ENCODE results near the gene HOXA9.

- TF ChIP-seq POLR2A (IDR thresholded peaks at IDR 0.05; ENCODE audit: low read depth, low read length) (no peak), TAF1 (IDR thresholded peaks at IDR 0.05; ENCODE audit: borderline replicate concordance, low read depth, low read length) (no peak)
Observed at GRCh38 chr7:27146491-27147198, 18.7 kb downstream of the HOXA9 start.
